ENCODE results near the gene UBE4A.

Gene UBE4A

GRCh38 chr11:118447423-118447822, 88.0 kb downstream of the UBE4A start:
- Mint-ChIP-seq H3K27ac (no peak overlapping the region), H3K36me3 (ENCODE audit: low read depth) (peaks cover 41% of the 10 kb centered on the region), H3K27me3 (ENCODE audit: low read depth, poor library complexity) (no peaks in the 10 kb centered on the region), H3K4me3 (no peak overlapping the region), H3K4me1 (peaks cover 18% of the 10 kb centered on the region), H3K9me3 (no peaks in the 10 kb centered on the region)
- no peak for DNase-seq
- no peak for TF ChIP-seq CTCF (IDR thresholded peaks at IDR 0.05)

GRCh38 chr11:118448294-118448693, 88.9 kb downstream of the UBE4A start:
- Mint-ChIP-seq H3K4me3 (no peak overlapping the region), H3K27ac (no peak overlapping the region), H3K4me1 (peaks cover 10% of the 10 kb centered on the region), H3K27me3 (ENCODE audit: low read depth, poor library complexity) (no peaks in the 10 kb centered on the region), H3K36me3 (ENCODE audit: low read depth) (peaks cover 48% of the 10 kb centered on the region), H3K9me3 (no peaks in the 10 kb centered on the region)
- no peak for DNase-seq
- no peak for TF ChIP-seq CTCF (IDR thresholded peaks at IDR 0.05)
